HG02610 (cell line): ENCODE results near the gene CC2D1A.

Source experiments
- ATAC-seq: cut with Tn5 transposase; IDR thresholded peaks from one replicate; pipeline ENCODE4 v1.9.1; 2021; ENCODE audit warnings: mild to moderate bottlenecking, moderate library complexity; ENCODE audit not compliant: unreplicated experiment

Gene CC2D1A

DNA sequence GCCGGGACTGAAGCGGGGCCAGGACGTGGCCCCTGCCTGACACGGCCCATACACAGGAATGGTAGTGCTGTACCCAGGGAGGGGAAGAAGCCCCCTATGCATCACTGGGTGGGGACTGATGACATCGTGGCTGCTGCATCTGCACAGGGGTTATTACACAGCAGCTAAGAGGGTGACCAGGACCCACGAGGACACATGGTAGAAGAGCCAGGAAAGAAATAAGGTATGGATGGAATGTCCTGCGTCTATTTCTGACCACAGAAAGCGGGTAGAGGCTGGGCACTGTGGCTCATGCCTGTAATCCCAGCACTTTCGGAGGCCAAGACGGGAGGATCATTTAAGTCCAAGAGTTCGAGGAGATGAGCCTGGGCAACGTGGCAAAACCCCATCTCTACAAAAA is 70.4 kb downstream of the CC2D1A start:
- no peak for ATAC-seq

DNA sequence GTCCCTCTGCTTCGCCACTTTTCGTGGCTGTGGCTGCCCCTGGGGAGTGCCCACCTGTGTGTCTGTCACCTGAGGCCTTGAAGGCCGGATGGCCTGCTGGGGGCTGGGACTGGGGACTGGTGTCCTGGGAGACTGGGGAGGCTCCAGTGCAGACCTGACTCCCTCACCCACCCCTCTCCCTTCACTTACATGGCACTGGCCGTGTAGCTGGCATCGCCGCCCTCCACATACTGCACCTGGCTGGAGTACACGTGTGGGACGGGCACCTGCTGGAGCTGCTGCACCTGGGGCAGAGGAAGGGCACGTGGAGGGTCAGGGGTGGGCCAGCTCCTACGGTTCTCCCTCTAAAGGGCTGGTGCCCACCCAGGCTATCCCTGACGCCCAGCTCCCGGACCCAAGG is 71.8 kb downstream of the CC2D1A start:
- no peak for ATAC-seq

DNA sequence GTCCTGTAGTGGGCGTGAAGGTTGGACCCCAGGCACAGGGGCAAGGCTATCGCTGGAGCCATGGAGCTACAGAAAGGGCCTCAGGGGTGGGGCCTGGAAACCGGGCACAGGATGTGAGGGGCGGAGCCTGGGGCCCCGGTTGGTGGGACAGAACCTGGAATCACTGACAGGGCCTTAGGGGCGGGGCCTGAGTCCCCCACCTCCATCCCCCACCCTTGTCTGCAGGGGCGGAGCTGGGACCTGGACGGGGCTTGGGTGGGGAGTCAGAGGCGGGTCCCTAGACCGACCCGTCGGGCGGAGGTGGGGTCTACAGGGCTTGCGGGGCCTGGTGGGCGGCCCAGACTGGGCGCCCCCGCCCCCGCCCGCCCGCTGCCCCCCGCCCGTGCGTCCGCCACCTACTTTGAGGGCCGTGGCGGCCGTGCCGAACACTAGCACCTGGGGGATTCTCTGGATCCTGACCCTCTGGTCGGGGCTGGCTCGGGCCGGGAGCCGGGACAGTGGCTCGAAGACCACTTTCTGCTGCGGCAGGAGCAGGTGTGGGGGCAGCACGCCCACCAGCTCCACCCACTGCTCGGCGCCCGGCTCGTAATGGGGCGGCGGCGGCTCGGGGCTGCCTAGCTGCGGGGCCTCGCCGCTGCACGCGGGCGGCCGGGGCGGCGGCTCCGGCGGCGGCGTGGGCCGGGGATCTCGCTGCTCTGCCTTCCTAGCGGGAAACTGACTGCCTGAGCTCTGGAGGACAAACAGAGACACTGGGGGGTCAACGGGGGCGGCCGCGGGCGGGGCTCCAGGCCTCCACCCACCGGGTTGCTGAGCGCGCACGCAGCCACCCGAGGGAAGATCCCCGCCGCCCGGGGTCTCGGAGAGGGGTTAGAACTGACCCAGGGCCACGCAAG is 72.6 kb downstream of the CC2D1A start:
- ATAC-seq = no peak

DNA sequence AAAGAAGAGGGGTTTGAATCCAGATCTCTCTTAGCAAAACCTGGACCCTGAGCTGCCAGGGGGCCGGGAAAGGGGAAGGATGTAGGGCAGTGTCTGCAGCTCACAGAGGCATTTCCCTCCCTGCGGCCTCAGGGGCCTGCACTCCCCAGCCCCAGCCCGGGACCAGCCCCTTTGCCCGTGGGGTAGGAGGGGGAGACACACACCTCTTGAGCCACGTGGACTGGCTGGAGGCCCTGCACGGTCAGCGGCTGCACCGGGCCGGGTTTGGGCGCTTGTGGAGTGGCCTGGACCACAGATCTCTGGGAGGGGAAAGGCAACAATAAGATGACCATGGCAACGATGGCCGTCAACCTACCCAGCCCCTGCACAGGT is 73.2 kb downstream of the CC2D1A start:
- no peak for ATAC-seq

DNA sequence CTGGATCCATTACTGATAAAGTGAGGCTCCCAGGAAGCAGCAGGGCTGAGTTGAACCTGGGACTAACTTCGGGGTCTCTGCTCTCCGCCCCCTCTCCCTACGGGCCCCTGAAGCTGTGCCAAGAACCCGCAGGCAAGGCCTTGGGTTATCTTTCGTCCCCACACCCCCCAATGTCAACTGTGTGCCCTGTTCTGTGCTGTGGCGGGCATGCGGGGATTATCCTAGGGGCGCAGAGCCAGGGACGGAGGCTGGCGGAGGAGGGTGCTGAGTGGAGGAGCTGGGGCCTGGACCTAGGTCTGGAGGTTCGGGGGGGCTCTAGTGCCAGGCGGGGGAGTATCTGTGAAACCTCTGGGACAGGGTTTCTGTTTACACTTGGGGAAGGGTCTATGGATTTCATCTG is 73.7 kb downstream of the CC2D1A start:
- ATAC-seq = no peak

DNA sequence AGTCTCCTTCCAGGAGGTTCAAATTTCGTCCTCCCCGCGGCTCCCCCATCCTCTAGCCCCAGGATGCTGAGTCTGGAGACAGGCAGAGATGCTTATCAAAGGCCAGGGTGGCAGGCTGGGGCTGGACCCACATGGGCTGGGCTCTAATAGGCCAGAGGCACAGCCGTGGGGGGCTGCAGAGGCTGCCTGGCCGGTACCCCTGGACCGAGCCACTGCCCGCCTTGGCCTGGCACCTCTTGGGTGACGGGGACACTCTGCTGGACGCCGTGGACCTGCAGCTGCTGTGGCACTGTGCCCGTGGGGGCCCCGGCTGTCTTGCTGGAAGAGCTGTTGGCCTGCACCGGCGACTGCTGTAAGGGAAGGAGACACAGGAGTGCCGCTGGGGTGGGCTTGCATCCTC is 74.3 kb downstream of the CC2D1A start:
- no peak for ATAC-seq
